ENCODE results near the gene DBP. TPM values are rescaled to one million over a fixed set of nuclear protein-coding genes. Genes with fewer than 3 reads are reported as not detected.

DBP gene
- total and polyA plus RNA-seq, 2 experiments from 2014 or later, result 3.7 to 5.9 TPM

DNA sequence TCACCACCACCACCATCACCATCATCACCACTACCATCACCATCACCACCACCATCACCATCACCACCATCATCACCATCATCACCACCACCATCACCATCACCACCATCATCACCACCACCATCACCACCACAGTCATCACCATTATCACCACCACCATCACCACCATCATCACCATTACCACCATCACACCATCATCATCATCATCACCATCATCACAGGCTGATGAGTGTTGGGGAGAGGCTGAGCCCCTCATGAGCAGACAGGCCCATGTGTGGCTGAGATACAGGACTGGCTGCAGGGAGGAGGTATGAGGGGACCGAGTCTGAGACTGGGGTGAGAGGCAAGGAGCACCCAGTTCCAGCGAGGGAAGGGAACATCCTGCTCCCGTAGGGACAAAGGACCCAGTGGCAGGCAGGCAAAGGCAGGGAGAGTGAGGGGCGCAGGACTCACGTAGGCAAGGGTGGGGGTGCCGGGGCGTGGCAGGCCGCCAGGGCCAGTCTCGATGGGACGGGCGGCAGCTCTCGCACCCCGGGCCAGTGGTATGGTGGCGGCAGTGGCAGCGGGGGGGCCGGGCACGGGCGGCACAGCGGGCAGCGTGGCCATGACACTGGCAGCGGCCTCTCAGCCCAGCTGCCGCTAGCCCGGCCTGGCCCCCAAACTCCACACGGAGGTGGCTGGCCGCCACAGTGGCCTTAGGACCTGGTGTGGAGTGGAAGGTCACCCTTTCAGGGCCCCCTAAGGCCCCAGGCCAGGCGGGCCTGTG, 32.9 kb upstream of the DBP start:
- in situ Hi-C loops (cut with MboI), result no loop called here

DNA sequence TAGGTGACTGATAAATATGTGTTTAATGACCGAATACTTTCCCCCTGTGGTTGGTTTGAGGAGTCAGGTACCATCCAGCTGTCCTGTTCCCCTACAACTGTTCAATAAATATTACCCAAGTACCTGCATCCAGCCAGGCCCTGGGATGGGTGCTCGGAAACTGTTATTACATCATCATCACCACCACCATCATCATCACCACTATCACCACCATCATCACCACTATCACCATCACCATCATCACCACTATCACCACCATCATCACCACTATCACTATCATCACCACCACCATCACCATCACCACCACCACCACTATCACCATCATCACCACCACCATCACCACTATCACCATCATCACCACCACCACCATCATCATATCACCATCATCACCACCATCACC, 31.6 kb upstream of the DBP start:
- 88 to 94% methylated on average over 2 of the region's 2 CpGs for WGBS, 2 experiments (ENCODE audit: low coverage in 1 of 2, low lambda C conversion rate in 2 of 2, missing lambda C conversion rate in 2 of 2)
- Histone ChIP-seq H3K27ac (no peak overlapping the region), H3K4me2 (ENCODE audit: unreplicated experiment) (no peak overlapping the region), H2AFZ (no peak overlapping the region), H3K79me2 (ENCODE audit: insufficient read depth) (no peaks in the 10 kb centered on the region), H3K9ac (no peak overlapping the region), H3K9me3 (ENCODE audit: low read depth) (no peaks in the 10 kb centered on the region), H3F3A (ENCODE audit: insufficient read depth) (no peaks in the 10 kb centered on the region), H3K4me3 (no peak overlapping the region), H4K20me1 (ENCODE audit: insufficient read depth) (no peaks in the 10 kb centered on the region), H3K9me2 (ENCODE audit: insufficient read depth) (no peaks in the 10 kb centered on the region), H3K36me3 (ENCODE audit: low read depth) (no peaks in the 10 kb centered on the region), H3K4me1 (ENCODE audit: insufficient read depth) (no peaks in the 10 kb centered on the region), H3K27me3 (replicated peaks; ENCODE audit: insufficient read depth) (no peaks in the 10 kb centered on the region)
- TF ChIP-seq EZH2 (IDR thresholded peaks at IDR 0.05; ENCODE audit: insufficient read depth, poor library complexity, severe bottlenecking) (no peak), EZH2phosphoT487 (IDR thresholded peaks at IDR 0.05; ENCODE audit: insufficient read depth, low read depth) (no peak)
- DNase-seq, result no peak
- in situ Hi-C loops (cut with MboI), result no loop called here

More for the DNA sequence above, 32.9 kb upstream of the DBP start:
- no peak overlapping the region for H3K9ac ChIP-seq
- DNase-seq, result no peak
- TF ChIP-seq EZH2phosphoT487 (IDR thresholded peaks at IDR 0.05; ENCODE audit: insufficient read depth, low read depth) (no peak), EZH2 (IDR thresholded peaks at IDR 0.05; ENCODE audit: insufficient read depth, poor library complexity, severe bottlenecking) (no peak)
- WGBS, 2 experiments (ENCODE audit: low coverage in 1 of 2, low lambda C conversion rate in 2 of 2, missing lambda C conversion rate in 2 of 2), result 85 to 86% methylated on average over 17 to 26 of the region's 26 CpGs
- H4K20me1 ChIP-seq (ENCODE audit: insufficient read depth), result no peaks in the 10 kb centered on the region
- H3F3A ChIP-seq (ENCODE audit: insufficient read depth), result no peaks in the 10 kb centered on the region
- H3K9me3 ChIP-seq (ENCODE audit: low read depth), result no peaks in the 10 kb centered on the region
- H2AFZ ChIP-seq, result no peak overlapping the region
- no peak overlapping the region for H3K27ac ChIP-seq
- no peaks in the 10 kb centered on the region for H3K79me2 ChIP-seq (ENCODE audit: insufficient read depth)
- H3K4me2 ChIP-seq (ENCODE audit: unreplicated experiment), result no peak overlapping the region
- H3K4me1 ChIP-seq (ENCODE audit: insufficient read depth), result no peaks in the 10 kb centered on the region
- H3K4me3 ChIP-seq, result no peak overlapping the region
- H3K27me3 ChIP-seq (replicated peaks; ENCODE audit: insufficient read depth), result no peaks in the 10 kb centered on the region
- H3K9me2 ChIP-seq (ENCODE audit: insufficient read depth), result no peaks in the 10 kb centered on the region
- no peaks in the 10 kb centered on the region for H3K36me3 ChIP-seq (ENCODE audit: low read depth)

GRCh38 chr19:48668332-48668731, 31.2 kb upstream of the DBP start:
- H3K27ac ChIP-seq, result no peak overlapping the region
- no peaks in the 10 kb centered on the region for H3F3A ChIP-seq (ENCODE audit: insufficient read depth)
- H3K4me3 ChIP-seq, result no peak overlapping the region
- no peaks in the 10 kb centered on the region for H3K36me3 ChIP-seq (ENCODE audit: low read depth)
- H3K27me3 ChIP-seq (replicated peaks; ENCODE audit: insufficient read depth), result no peaks in the 10 kb centered on the region
- DNase-seq, result no peak
- H3K9me2 ChIP-seq (ENCODE audit: insufficient read depth), result no peaks in the 10 kb centered on the region
- H3K79me2 ChIP-seq (ENCODE audit: insufficient read depth), result no peaks in the 10 kb centered on the region
- no peak overlapping the region for H3K9ac ChIP-seq
- in situ Hi-C loops (cut with MboI), result no loop called here
- TF ChIP-seq EZH2 (IDR thresholded peaks at IDR 0.05; ENCODE audit: insufficient read depth, poor library complexity, severe bottlenecking) (no peak), EZH2phosphoT487 (IDR thresholded peaks at IDR 0.05; ENCODE audit: insufficient read depth, low read depth) (no peak)
- H4K20me1 ChIP-seq (ENCODE audit: insufficient read depth), result no peaks in the 10 kb centered on the region
- no peaks in the 10 kb centered on the region for H3K4me1 ChIP-seq (ENCODE audit: insufficient read depth)
- H2AFZ ChIP-seq, result no peak overlapping the region
- 41 to 53% methylated on average over 2 to 3 of the region's 3 CpGs for WGBS, 2 experiments (ENCODE audit: low coverage in 1 of 2, low lambda C conversion rate in 2 of 2, missing lambda C conversion rate in 2 of 2)
- no peaks in the 10 kb centered on the region for H3K9me3 ChIP-seq (ENCODE audit: low read depth)
- H3K4me2 ChIP-seq (ENCODE audit: unreplicated experiment), result no peak overlapping the region

GRCh38 chr19:48665786-48666185, 28.6 kb upstream of the DBP start:
- TF ChIP-seq EZH2 (IDR thresholded peaks at IDR 0.05; ENCODE audit: insufficient read depth, poor library complexity, severe bottlenecking) (no peak), EZH2phosphoT487 (IDR thresholded peaks at IDR 0.05; ENCODE audit: insufficient read depth, low read depth) (no peak)
- H2AFZ ChIP-seq, result no peak overlapping the region
- DNase-seq, result no peak
- no peaks in the 10 kb centered on the region for H3K36me3 ChIP-seq (ENCODE audit: low read depth)
- no peak overlapping the region for H3K4me2 ChIP-seq (ENCODE audit: unreplicated experiment)
- no peaks in the 10 kb centered on the region for H3K4me1 ChIP-seq (ENCODE audit: insufficient read depth)
- H3K27ac ChIP-seq, result no peak overlapping the region
- no peaks in the 10 kb centered on the region for H3K79me2 ChIP-seq (ENCODE audit: insufficient read depth)
- no peaks in the 10 kb centered on the region for H4K20me1 ChIP-seq (ENCODE audit: insufficient read depth)
- H3K4me3 ChIP-seq, result no peak overlapping the region
- no peaks in the 10 kb centered on the region for H3K9me2 ChIP-seq (ENCODE audit: insufficient read depth)
- no peak overlapping the region for H3K9ac ChIP-seq
- no peaks in the 10 kb centered on the region for H3F3A ChIP-seq (ENCODE audit: insufficient read depth)
- H3K27me3 ChIP-seq (replicated peaks; ENCODE audit: insufficient read depth), result no peaks in the 10 kb centered on the region
- H3K9me3 ChIP-seq (ENCODE audit: low read depth), result no peaks in the 10 kb centered on the region
- in situ Hi-C loops (cut with MboI), result no loop called here
- WGBS, 2 experiments (ENCODE audit: low coverage in 1 of 2, low lambda C conversion rate in 2 of 2, missing lambda C conversion rate in 2 of 2), result 75 to 79% methylated on average over 6 of the region's 6 CpGs

All from GM23248 (cell line).